Gastroesophageal sphincter (tissue), 4 donors: ENCODE measurements around the gene SMCO2. TPM values are rescaled to one million over a fixed set of nuclear protein-coding genes. Genes with fewer than 3 reads are reported as not detected.

Experiments
- ATAC-seq: fragments of 150-250 bp; one replicate; pipeline ENCODE4 v1.9.1; 2016; ENCODE audit warnings: mild to moderate bottlenecking, moderate library complexity
- H3K27ac ChIP-seq, 4 donors: fragments of 200-600 bp; sonication (generic) in 3 of 4; 1 replicate in 3 of 4; 2 replicates in 1 of 4; pipeline ENCODE4 v1.5.1; 2016 to 2019
- H3K27me3 ChIP-seq: fragments of 200-600 bp; sonication (generic); one replicate; pipeline ENCODE4 v1.5.1; 2019
- H3K36me3 ChIP-seq, 2 donors: fragments of 200-600 bp; sonication (generic); one replicate each; pipeline ENCODE4 v1.5.1; 2019; ENCODE audit warnings: control low read depth in 1 of 2
- H3K4me1 ChIP-seq, 3 donors: fragments of 200-600 bp; sonication (generic); 1 replicate in 2 of 3; 2 replicates in 1 of 3; pipeline ENCODE4 v1.5.1; 2016 to 2019; ENCODE audit warnings: control low read depth in 2 of 3
- H3K4me3 ChIP-seq, 2 donors: fragments of 200-600 bp; sonication (generic); one replicate each; pipeline ENCODE4 v1.5.1; 2019; ENCODE audit warnings: mild to moderate bottlenecking in 1 of 2, moderate library complexity in 1 of 2
- H3K9me3 ChIP-seq, 3 donors: fragments of 200-600 bp; sonication (generic); one replicate each; pipeline ENCODE4 v1.5.1; 2017 to 2019; ENCODE audit warnings: control low read depth in 2 of 3
- EP300 ChIP-seq: sonication (generic); formaldehyde crosslinking; IDR thresholded peaks from one replicate; pipeline ENCODE4 v1.6.1; 2017; ENCODE audit warnings: antibody characterized with exemption, mild to moderate bottlenecking
- POLR2A ChIP-seq, 2 donors: fragments of 450-650 bp; IDR thresholded peaks; one replicate each; pipeline ENCODE4 v1.6.1; 2017; ENCODE audit warnings: antibody characterized with exemption in 2 of 2, mild to moderate bottlenecking in 2 of 2, moderate library complexity in 1 of 2
- POLR2AphosphoS5 ChIP-seq: sonication (generic); formaldehyde crosslinking; IDR thresholded peaks from one replicate; pipeline ENCODE4 v1.6.1; 2017; ENCODE audit warnings: antibody characterized with exemption
- WGBS, 2 donors: methylation state at CpG; one replicate each; pipeline ENCODE4 v1.1.5; 2018; ENCODE audit warnings: low coverage in 1 of 2; 5-methylcytosine and 5-hydroxymethylcytosine counted together
- total RNA-seq, 4 donors: library from RNA; depleted of rRNA; stranded (reverse); fragments of >200 nt; gene quantifications; one replicate each; pipeline ENCODE4 v1.1.0, GENCODE V29; 2016
- TF ChIP-seq, protein P1 (sequence below), 4 experiments: fragments of 200-600 bp in 2 of 4; fragments of 450-650 bp in 2 of 4; sonication (generic) in 1 of 4; IDR thresholded peaks; one replicate each; pipeline ENCODE4 v1.5.1; 2017 to 2019; ENCODE audit warnings: antibody characterized with exemption in 4 of 4, mild to moderate bottlenecking in 2 of 4, moderate library complexity in 2 of 4

SMCO2 gene
- total RNA-seq, 4 donors from 2014 or later: not detected

DNA sequence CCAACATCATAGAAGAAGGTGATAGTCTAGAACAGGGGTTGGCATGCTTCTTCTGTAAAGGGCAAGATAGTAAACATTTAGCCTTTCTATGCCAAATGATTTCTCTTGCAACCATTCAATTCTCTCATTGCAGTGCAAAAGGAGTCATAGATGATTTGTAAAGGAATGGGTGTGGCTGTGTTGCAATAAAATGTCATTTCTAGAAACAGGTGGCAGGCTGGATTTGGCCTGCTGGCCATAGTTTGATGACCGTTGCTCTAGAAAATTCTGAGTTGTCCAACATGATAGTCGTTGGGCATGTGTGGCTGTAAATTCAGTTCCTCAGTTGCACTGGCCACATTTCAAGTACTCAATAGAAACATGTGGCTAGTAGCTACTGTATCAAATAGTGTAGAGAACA lies 21.7 kb downstream of the SMCO2 start:
- no peaks in the 10 kb centered on the region for H3K36me3 ChIP-seq
- no peak for ATAC-seq
- TF ChIP-seq POLR2AphosphoS5: no peak
- TF ChIP-seq, protein P1, sequence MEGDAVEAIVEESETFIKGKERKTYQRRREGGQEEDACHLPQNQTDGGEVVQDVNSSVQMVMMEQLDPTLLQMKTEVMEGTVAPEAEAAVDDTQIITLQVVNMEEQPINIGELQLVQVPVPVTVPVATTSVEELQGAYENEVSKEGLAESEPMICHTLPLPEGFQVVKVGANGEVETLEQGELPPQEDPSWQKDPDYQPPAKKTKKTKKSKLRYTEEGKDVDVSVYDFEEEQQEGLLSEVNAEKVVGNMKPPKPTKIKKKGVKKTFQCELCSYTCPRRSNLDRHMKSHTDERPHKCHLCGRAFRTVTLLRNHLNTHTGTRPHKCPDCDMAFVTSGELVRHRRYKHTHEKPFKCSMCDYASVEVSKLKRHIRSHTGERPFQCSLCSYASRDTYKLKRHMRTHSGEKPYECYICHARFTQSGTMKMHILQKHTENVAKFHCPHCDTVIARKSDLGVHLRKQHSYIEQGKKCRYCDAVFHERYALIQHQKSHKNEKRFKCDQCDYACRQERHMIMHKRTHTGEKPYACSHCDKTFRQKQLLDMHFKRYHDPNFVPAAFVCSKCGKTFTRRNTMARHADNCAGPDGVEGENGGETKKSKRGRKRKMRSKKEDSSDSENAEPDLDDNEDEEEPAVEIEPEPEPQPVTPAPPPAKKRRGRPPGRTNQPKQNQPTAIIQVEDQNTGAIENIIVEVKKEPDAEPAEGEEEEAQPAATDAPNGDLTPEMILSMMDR (IDR thresholded peaks at IDR 0.05): no peak
- no peak for TF ChIP-seq POLR2A (IDR thresholded peaks at IDR 0.05)
- TF ChIP-seq EP300: no peak
- no peaks in the 10 kb centered on the region for H3K9me3 ChIP-seq
- H3K27me3 ChIP-seq: peaks cover 3% of the 10 kb centered on the region
- WGBS, 2 donors: 73 to 83% methylated on average over 2 of the region's 2 CpGs
- H3K4me3 ChIP-seq: no peak overlapping the region
- H3K4me1 ChIP-seq: no peaks in the 10 kb centered on the region
- no peak overlapping the region for H3K27ac ChIP-seq

DNA sequence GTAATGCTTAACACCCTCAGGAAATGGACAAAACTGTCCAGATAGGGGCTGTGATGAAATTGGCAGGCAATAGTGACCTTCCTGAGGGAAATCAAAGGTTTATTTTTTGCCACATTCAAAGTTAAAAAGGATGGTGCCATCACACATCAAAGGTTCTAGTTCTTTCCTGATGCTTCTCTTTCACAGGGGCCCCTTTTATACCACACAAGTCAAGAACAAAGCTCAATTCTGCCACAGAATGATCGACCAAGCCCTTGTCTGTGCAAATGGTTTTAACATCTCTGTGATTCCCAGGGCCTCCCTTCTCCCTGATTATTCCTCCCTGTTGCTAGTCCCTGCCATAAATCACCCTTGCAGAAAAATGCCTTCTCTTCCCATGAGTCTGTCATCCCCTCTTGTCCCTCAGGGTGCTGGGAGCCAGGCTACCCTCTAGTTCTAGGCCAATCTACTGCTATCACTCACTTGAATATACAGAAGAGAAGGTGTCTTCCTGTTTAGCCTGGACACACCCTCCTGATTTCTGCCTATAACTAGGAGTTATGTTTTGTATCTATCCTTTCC lies 22.7 kb downstream of the SMCO2 start:
- no peak for ATAC-seq
- WGBS, 2 donors: 25 to 52% methylated on average over 1 of the region's 1 CpG
- TF ChIP-seq POLR2A (IDR thresholded peaks at IDR 0.05): no peak
- TF ChIP-seq, protein P1 (IDR thresholded peaks at IDR 0.05): no peak
- no peak for TF ChIP-seq POLR2AphosphoS5
- no peak for TF ChIP-seq EP300
- Histone ChIP-seq H3K27ac (no peak overlapping the region), H3K4me3 (no peak overlapping the region), H3K36me3 (no peaks in the 10 kb centered on the region), H3K9me3 (no peaks in the 10 kb centered on the region), H3K4me1 (no peaks in the 10 kb centered on the region), H3K27me3 (peaks cover 3% of the 10 kb centered on the region)

DNA sequence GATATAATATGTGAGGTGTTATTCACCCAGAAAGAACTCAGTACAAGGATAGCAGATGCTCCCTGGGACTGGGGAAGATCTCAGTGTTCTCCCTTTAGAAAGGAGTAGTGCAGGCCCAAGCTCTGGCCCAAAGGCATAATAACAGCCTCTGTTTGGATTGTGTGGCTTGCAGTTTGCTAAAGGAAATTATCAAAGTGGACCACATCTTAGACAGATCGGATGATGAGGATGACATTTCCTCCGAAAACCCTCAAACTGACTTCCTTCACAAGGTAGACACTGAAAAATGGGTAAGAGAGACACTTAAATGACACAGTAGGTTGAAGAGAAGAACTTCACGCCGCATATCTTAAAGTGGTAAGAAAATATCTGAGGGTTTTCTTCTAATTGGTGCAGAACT lies 26.1 kb downstream of the SMCO2 start:
- Histone ChIP-seq H3K27ac (no peak overlapping the region), H3K4me1 (no peaks in the 10 kb centered on the region), H3K36me3 (no peaks in the 10 kb centered on the region), H3K9me3 (peaks cover 0 to 17% (median 0%) of the 10 kb centered on the region in 3 donors), H3K27me3 (no peaks in the 10 kb centered on the region), H3K4me3 (no peak overlapping the region)
- WGBS, 2 donors: 74 to 78% methylated on average over 4 of the region's 4 CpGs
- TF ChIP-seq POLR2AphosphoS5 (no peak), POLR2A (IDR thresholded peaks at IDR 0.05) (no peak), EP300 (no peak)
- TF ChIP-seq, protein P1 (IDR thresholded peaks at IDR 0.05): no peak
- no peak for ATAC-seq

DNA sequence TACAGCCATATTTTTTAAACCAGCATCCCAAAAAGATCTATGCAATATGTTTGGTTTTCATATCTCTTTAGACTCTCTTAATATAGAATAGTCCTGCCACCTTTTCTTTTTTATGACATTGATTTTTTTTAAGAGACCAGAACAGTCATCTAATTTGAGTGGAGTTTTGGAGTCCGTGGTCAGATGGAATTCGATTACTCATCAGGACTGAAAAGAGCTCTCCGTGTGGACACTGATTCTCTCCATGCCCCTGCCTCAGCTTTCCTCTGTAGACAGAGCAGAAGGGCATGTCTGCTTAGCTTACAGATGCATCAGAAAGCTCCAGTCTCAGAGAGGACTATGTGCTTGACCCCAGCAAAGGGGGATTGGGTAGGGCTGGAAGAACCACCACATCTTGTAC lies 27.8 kb downstream of the SMCO2 start:
- H3K9me3 ChIP-seq: peaks cover 0 to 32% (median 0%) of the 10 kb centered on the region in 3 donors
- H3K27me3 ChIP-seq: no peaks in the 10 kb centered on the region
- H3K27ac ChIP-seq: no peak overlapping the region
- no peaks in the 10 kb centered on the region for H3K36me3 ChIP-seq
- H3K4me1 ChIP-seq: no peaks in the 10 kb centered on the region
- no peak for ATAC-seq
- WGBS, 2 donors: 27 to 55% methylated on average over 3 of the region's 3 CpGs
- H3K4me3 ChIP-seq: no peak overlapping the region
- no peak for TF ChIP-seq EP300
- TF ChIP-seq POLR2A (IDR thresholded peaks at IDR 0.05): no peak
- TF ChIP-seq POLR2AphosphoS5: no peak
- TF ChIP-seq, protein P1 (IDR thresholded peaks at IDR 0.05): no peak

DNA sequence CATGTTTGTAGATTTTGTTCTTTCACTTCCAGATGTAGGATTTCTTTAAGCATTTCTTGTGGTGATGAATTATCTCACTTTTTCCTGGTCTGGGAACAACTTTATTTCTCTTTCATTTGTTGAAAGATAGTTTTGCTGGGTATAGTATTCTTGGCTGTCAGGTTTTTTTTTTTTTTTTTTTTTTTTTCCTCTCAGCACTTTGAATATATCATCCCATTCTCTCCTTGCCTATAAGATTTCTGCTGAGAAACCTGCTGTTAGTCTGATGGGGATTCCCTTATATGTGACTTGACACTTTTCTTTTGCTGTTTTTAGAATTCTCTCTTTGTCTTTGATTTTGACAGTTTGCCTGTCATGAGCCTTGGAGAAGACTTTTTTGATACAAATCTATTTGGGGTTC lies 30.5 kb downstream of the SMCO2 start:
- Histone ChIP-seq H3K4me1 (no peaks in the 10 kb centered on the region), H3K4me3 (no peak overlapping the region), H3K9me3 (peaks cover 0 to 32% (median 0%) of the 10 kb centered on the region in 3 donors), H3K27ac (no peak overlapping the region), H3K27me3 (no peaks in the 10 kb centered on the region), H3K36me3 (no peaks in the 10 kb centered on the region)
- TF ChIP-seq EP300 (no peak), POLR2AphosphoS5 (no peak), POLR2A (IDR thresholded peaks at IDR 0.05) (no peak)
- TF ChIP-seq, protein P1 (IDR thresholded peaks at IDR 0.05): no peak
- ATAC-seq: no peak
